PC-9 (cell line): ENCODE measurements around the gene MRPL1. TPM values are rescaled to one million over a fixed set of nuclear protein-coding genes. Genes with fewer than 3 reads are reported as not detected.

ENCODE experiments used
- BruUV-seq: library from RNA; stranded (reverse); fragments of 400-500 nt; replicated peaks from 2 replicates; lab custom pipeline; 2021; lab: Mats Ljungman, UMichigan
- CTCF ChIA-PET: fragments of 300-600 bp; sonication (Branson Sonifier 250); formaldehyde crosslinking; loops from one replicate; lab custom pipeline; 2022; ENCODE audit warnings: antibody characterized with exemption; lab: Charles Lee
- POLR2A ChIA-PET: fragments of 300-600 bp; sonication (Branson Sonifier 250); formaldehyde crosslinking; loops from one replicate; lab custom pipeline; 2022; ENCODE audit warnings: antibody characterized with exemption; ENCODE audit not compliant: unreplicated experiment; lab: Charles Lee
- DNase-seq, 2 experiments: peaks; one replicate each; pipeline versions ENCODE4 v3.0.0 to v3.0.0-alpha.2; 2015 to 2022; ENCODE audit warnings: mixed read lengths in 1 of 2
- H2AFZ ChIP-seq: fragments of 200-600 bp; sonication (generic); 2 replicates; pipeline ENCODE4 v1.8.1; 2017; ENCODE audit warnings: antibody characterized with exemption
- H3F3A ChIP-seq: fragments of 200-600 bp; sonication (generic); 2 replicates; pipeline ENCODE4 v1.8.1; 2017; ENCODE audit warnings: antibody characterized with exemption, mild to moderate bottlenecking, low read depth; ENCODE audit not compliant: insufficient read depth
- H3K27ac ChIP-seq: fragments of 200-600 bp; sonication (generic); 2 replicates; pipeline ENCODE4 v1.6.1; 2016; ENCODE audit warnings: mixed run types
- H3K27me3 ChIP-seq: fragments of 200-600 bp; sonication (generic); 2 replicates; pipeline ENCODE4 v1.6.1; 2016; ENCODE audit warnings: low read depth, mixed run types; ENCODE audit not compliant: insufficient read depth
- H3K36me3 ChIP-seq: fragments of 200-600 bp; sonication (generic); 2 replicates; pipeline ENCODE4 v1.6.1; 2016; ENCODE audit warnings: low read depth, mixed run types
- H3K4me1 ChIP-seq: fragments of 200-600 bp; sonication (generic); replicated peaks from 2 replicates; pipeline ENCODE4 v1.6.1; 2016; ENCODE audit warnings: mixed run types; ENCODE audit not compliant: insufficient read depth
- H3K4me2 ChIP-seq: fragments of 200-600 bp; sonication (generic); 2 replicates; pipeline ENCODE4 v1.6.1; 2017; ENCODE audit warnings: mixed run types
- H3K4me3 ChIP-seq: fragments of 200-600 bp; sonication (generic); 2 replicates; pipeline ENCODE4 v1.6.1; 2016; ENCODE audit warnings: mixed run types
- H3K79me2 ChIP-seq: fragments of 200-600 bp; sonication (generic); 2 replicates; pipeline ENCODE4 v1.6.1; 2017; ENCODE audit warnings: low read depth, mixed run types
- H3K9me2 ChIP-seq: fragments of 200-600 bp; sonication (generic); 2 replicates; pipeline ENCODE4 v1.8.1; 2017; ENCODE audit warnings: mild to moderate bottlenecking; ENCODE audit not compliant: insufficient read depth
- H3K9me3 ChIP-seq: fragments of 200-600 bp; sonication (generic); 2 replicates; pipeline ENCODE4 v1.8.1; 2016; ENCODE audit warnings: low read depth; ENCODE audit not compliant: insufficient read depth
- H4K20me1 ChIP-seq: fragments of 200-600 bp; sonication (generic); 2 replicates; pipeline ENCODE4 v1.8.1; 2017; ENCODE audit not compliant: insufficient read depth
- EZH2 ChIP-seq: fragments of 200-600 bp; sonication (generic); IDR thresholded peaks from 2 replicates; pipeline ENCODE4 v1.8.0; 2017; ENCODE audit warnings: antibody characterized with exemption, low read depth
- intact Hi-C: fragments of 100-400 bp; cut with micrococcal nuclease; formaldehyde crosslinking; loops from one replicate; pipeline ENCODE4 v1.10.0; 2022; ENCODE audit not compliant: unreplicated experiment
- total RNA-seq: library from RNA; stranded (reverse); gene quantifications from 2 replicates; pipeline ENCODE4 v1.2.3, GENCODE V29; 2021
- TF ChIP-seq, protein P1 (sequence below): fragments of 200-600 bp; sonication (generic); conservative IDR thresholded peaks from 2 replicates; pipeline ENCODE4 v1.6.1; 2017; ENCODE audit warnings: mixed run types, antibody characterized with exemption, mild to moderate bottlenecking, moderate library complexity

The MRPL1 gene
- total RNA-seq, 1 experiment from 2014 or later, result 20.3 TPM

DNA sequence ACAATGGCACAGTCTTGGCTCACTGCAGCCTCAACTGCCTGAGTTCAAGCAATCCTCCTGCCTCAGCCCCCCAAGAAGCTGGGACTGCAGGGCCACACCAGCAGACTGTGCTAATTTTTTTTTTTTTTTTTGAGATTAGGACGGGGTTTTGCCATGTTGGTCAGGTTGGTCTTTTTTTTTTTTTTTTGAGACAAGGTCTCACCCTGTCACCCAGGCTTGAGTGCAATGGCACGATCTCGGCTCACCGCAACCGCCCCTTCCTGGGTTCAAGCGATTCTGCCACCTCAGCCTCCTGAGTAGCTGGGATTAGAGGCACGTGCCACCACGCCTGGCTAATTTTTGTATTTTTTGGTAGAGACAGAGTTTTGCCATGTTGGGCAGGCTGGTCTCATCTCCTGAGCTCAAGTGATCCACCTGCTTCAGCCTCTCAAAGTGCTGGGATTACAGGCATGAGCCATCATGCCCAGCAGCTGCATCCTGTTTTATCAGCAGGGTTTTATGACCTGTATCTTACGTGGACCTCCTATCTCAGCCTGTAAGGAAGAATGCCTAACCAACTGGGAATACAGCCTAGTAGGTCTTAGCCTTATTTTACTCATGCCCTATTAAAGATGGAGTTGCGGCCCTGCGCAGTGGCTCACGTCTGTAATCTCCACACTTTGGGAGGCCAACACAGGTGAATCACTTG, 13.2 kb upstream of the MRPL1 start:
- Histone ChIP-seq H3K36me3 (no peaks in the 10 kb centered on the region), H3K4me2 (no peak overlapping the region), H3F3A (no peaks in the 10 kb centered on the region), H3K9me2 (no peaks in the 10 kb centered on the region), H4K20me1 (no peaks in the 10 kb centered on the region), H3K4me1 (no peaks in the 10 kb centered on the region), H3K79me2 (no peaks in the 10 kb centered on the region), H3K4me3 (no peak overlapping the region), H3K9me3 (no peaks in the 10 kb centered on the region), H2AFZ (no peak overlapping the region), H3K27me3 (no peaks in the 10 kb centered on the region), H3K27ac (no peak overlapping the region)
- no peak for TF ChIP-seq EZH2
- TF ChIP-seq, protein P1, sequence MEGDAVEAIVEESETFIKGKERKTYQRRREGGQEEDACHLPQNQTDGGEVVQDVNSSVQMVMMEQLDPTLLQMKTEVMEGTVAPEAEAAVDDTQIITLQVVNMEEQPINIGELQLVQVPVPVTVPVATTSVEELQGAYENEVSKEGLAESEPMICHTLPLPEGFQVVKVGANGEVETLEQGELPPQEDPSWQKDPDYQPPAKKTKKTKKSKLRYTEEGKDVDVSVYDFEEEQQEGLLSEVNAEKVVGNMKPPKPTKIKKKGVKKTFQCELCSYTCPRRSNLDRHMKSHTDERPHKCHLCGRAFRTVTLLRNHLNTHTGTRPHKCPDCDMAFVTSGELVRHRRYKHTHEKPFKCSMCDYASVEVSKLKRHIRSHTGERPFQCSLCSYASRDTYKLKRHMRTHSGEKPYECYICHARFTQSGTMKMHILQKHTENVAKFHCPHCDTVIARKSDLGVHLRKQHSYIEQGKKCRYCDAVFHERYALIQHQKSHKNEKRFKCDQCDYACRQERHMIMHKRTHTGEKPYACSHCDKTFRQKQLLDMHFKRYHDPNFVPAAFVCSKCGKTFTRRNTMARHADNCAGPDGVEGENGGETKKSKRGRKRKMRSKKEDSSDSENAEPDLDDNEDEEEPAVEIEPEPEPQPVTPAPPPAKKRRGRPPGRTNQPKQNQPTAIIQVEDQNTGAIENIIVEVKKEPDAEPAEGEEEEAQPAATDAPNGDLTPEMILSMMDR, result no peak
- DNase-seq, result no peak
- ChIA-PET CTCF (no interaction called here), POLR2A (no interaction called here)
- intact Hi-C loops, result no loop called here
- no TSS peak for BruUV-seq

- H4K20me1 ChIP-seq, result no peaks in the 10 kb centered on the region
- ChIA-PET POLR2A (no interaction called here), CTCF (no interaction called here)
- no peaks in the 10 kb centered on the region for H3F3A ChIP-seq
- H3K36me3 ChIP-seq, result no peaks in the 10 kb centered on the region
- no peaks in the 10 kb centered on the region for H3K27me3 ChIP-seq
- TF ChIP-seq, protein P1, result no peak
- TF ChIP-seq EZH2, result no peak
- BruUV-seq, result no TSS peak
- no peaks in the 10 kb centered on the region for H3K9me2 ChIP-seq
- no peak overlapping the region for H3K27ac ChIP-seq
- H3K4me2 ChIP-seq, result no peak overlapping the region
- no peak overlapping the region for H3K4me3 ChIP-seq
- intact Hi-C loops, result no loop called here
- no peaks in the 10 kb centered on the region for H3K4me1 ChIP-seq
- DNase-seq, result no peak
- H3K79me2 ChIP-seq, result no peaks in the 10 kb centered on the region
- no peak overlapping the region for H2AFZ ChIP-seq
- H3K9me3 ChIP-seq, result no peaks in the 10 kb centered on the region
These were observed 9.6 kb upstream of the MRPL1 start for GRCh38 chr4:77852892-77853495.

GRCh38 chr4:77854431-77855111, 8.1 kb upstream of the MRPL1 start:
- no peak overlapping the region for H3K4me2 ChIP-seq
- BruUV-seq, result no TSS peak
- no peaks in the 10 kb centered on the region for H4K20me1 ChIP-seq
- peak in 1 of 2 experiments; percentile 38 for DNase-seq
- ChIA-PET POLR2A (no interaction called here), CTCF (no interaction called here)
- no peaks in the 10 kb centered on the region for H3F3A ChIP-seq
- H2AFZ ChIP-seq, result no peak overlapping the region
- H3K9me3 ChIP-seq, result no peaks in the 10 kb centered on the region
- H3K79me2 ChIP-seq, result no peaks in the 10 kb centered on the region
- no peaks in the 10 kb centered on the region for H3K27me3 ChIP-seq
- no peak overlapping the region for H3K27ac ChIP-seq
- no peaks in the 10 kb centered on the region for H3K9me2 ChIP-seq
- H3K36me3 ChIP-seq, result no peaks in the 10 kb centered on the region
- no peak overlapping the region for H3K4me3 ChIP-seq
- TF ChIP-seq EZH2, result no peak
- TF ChIP-seq, protein P1, result no peak
- intact Hi-C loops, result no loop called here
- H3K4me1 ChIP-seq, result no peaks in the 10 kb centered on the region
